IMR-90 (cell line): ENCODE measurements around the gene BHLHE23. TPM values are rescaled to one million over a fixed set of nuclear protein-coding genes. Genes with fewer than 3 reads are reported as not detected.

Experiments used
- ATAC-seq: fragments of 200-7000 bp; cut with Tn5 transposase; 2 replicates; pipeline ENCODE4 v1.9.1; 2020; ENCODE audit warnings: low read depth, mild to moderate bottlenecking, moderate library complexity
- BruUV-seq: library from RNA; stranded (reverse); fragments of 400-500 nt; replicated peaks from 2 replicates; lab custom pipeline; 2021; lab: Mats Ljungman, UMichigan
- CTCF ChIA-PET: fragments of 300-600 bp; formaldehyde crosslinking; extraction: SDS; loops from one replicate; lab custom pipeline; 2021; ENCODE audit warnings: antibody characterized with exemption; lab: Yijun Ruan, JAX
- POLR2A ChIA-PET: fragments of 300-600 bp; sonication (Branson Sonifier 250); formaldehyde crosslinking; loops from one replicate; lab custom pipeline; 2022; ENCODE audit warnings: antibody characterized with exemption; ENCODE audit not compliant: unreplicated experiment; lab: Charles Lee
- DNase-seq: peaks from one replicate; pipeline ENCODE4 v3.0.0; 2013
- H2AFZ ChIP-seq: replicated peaks from 2 replicates; pipeline ENCODE3; 2013; ENCODE audit warnings: low read length, mild to moderate bottlenecking; ENCODE audit not compliant: poor library complexity
- H2AK5ac ChIP-seq: 2 replicates; pipeline ENCODE4 v1.6.1; 2013; ENCODE audit warnings: low read depth, low read length, inconsistent platforms
- H2AK9ac ChIP-seq: replicated peaks from 2 replicates; pipeline ENCODE3; 2013; ENCODE audit warnings: mild to moderate bottlenecking, low read depth, low read length, moderate library complexity; ENCODE audit not compliant: poor library complexity
- H2BK120ac ChIP-seq: 2 replicates; pipeline ENCODE4 v1.6.1; 2013; ENCODE audit warnings: low read depth, low read length, inconsistent platforms
- H2BK15ac ChIP-seq: 3 replicates; pipeline ENCODE4 v1.6.1; 2013; ENCODE audit warnings: low read depth, low read length, inconsistent platforms
- H2BK20ac ChIP-seq: 2 replicates; pipeline ENCODE4 v1.6.1; 2013; ENCODE audit warnings: low read depth, mild to moderate bottlenecking, inconsistent platforms, low read length, moderate library complexity
- H2BK5ac ChIP-seq: 2 replicates; pipeline ENCODE4 v1.6.1; 2013; ENCODE audit warnings: mild to moderate bottlenecking, low read depth, low read length, inconsistent platforms; ENCODE audit not compliant: poor library complexity, severe bottlenecking
- H3K14ac ChIP-seq: replicated peaks from 2 replicates; pipeline ENCODE4 v1.6.1; 2013; ENCODE audit warnings: low read depth, low read length, inconsistent platforms
- H3K18ac ChIP-seq: 2 replicates; pipeline ENCODE4 v1.6.1; 2013; ENCODE audit warnings: low read depth, low read length, control low read depth
- H3K23ac ChIP-seq: 2 replicates; pipeline ENCODE4 v1.6.1; 2013; ENCODE audit warnings: low read depth, low read length, inconsistent platforms
- H3K27ac ChIP-seq: 2 replicates; pipeline ENCODE4 v1.5.1; 2013; ENCODE audit warnings: mild to moderate bottlenecking, control low read depth, low read length; ENCODE audit not compliant: insufficient read depth
- H3K27me3 ChIP-seq: 2 replicates; pipeline ENCODE4 v1.6.1; 2013; ENCODE audit warnings: low read length; ENCODE audit not compliant: control insufficient read depth, insufficient read depth
- H3K36me3 ChIP-seq: 2 replicates; pipeline ENCODE4 v1.6.1; 2013; ENCODE audit warnings: low read length, mixed read lengths; ENCODE audit not compliant: control insufficient read depth, insufficient read depth
- H3K4ac ChIP-seq: 2 replicates; pipeline ENCODE4 v1.6.1; 2013; ENCODE audit warnings: low read depth, low read length, inconsistent platforms
- H3K4me1 ChIP-seq: 2 replicates; pipeline ENCODE4 v1.6.1; 2013; ENCODE audit warnings: low read length, mixed read lengths; ENCODE audit not compliant: control insufficient read depth, insufficient read depth
- H3K4me2 ChIP-seq: 2 replicates; pipeline ENCODE4 v1.6.1; 2013; ENCODE audit warnings: low read depth, mild to moderate bottlenecking, control low read depth, low read length, moderate library complexity
- H3K4me3 ChIP-seq: 2 replicates; pipeline ENCODE4 v1.5.1; 2013; ENCODE audit warnings: low read depth, mild to moderate bottlenecking, control low read depth, low read length, moderate library complexity; ENCODE audit not compliant: insufficient read depth
- H3K56ac ChIP-seq: 2 replicates; pipeline ENCODE4 v1.6.1; 2013; ENCODE audit warnings: low read length, inconsistent platforms; ENCODE audit not compliant: insufficient read depth; ENCODE audit errors: extremely low read depth
- H3K79me1 ChIP-seq, 2 experiments: 2 replicates each; pipeline ENCODE4 v1.6.1; 2013; ENCODE audit warnings: low read length in 2 of 2, inconsistent platforms in 1 of 2, low read depth in 1 of 2
- H3K9ac ChIP-seq: 2 replicates; pipeline ENCODE4 v1.6.1; 2013; ENCODE audit warnings: low read depth, low read length, control low read depth
- H3K9me1 ChIP-seq: 2 replicates; pipeline ENCODE4 v1.6.1; 2013; ENCODE audit warnings: low read length, inconsistent platforms; ENCODE audit not compliant: insufficient read depth
- H3K9me3 ChIP-seq: 2 replicates; pipeline ENCODE4 v1.6.1; 2013; ENCODE audit warnings: low read length; ENCODE audit not compliant: control insufficient read depth, insufficient read depth
- H4K20me1 ChIP-seq: 2 replicates; pipeline ENCODE4 v1.6.1; 2013; ENCODE audit warnings: low read length, inconsistent platforms; ENCODE audit not compliant: insufficient read depth
- H4K5ac ChIP-seq: 2 replicates; pipeline ENCODE4 v1.6.1; 2013; ENCODE audit warnings: mild to moderate bottlenecking, low read depth, low read length, control low read depth
- H4K8ac ChIP-seq, 2 experiments: 2 replicates each; pipeline ENCODE4 v1.6.1; 2013; ENCODE audit warnings: low read depth in 2 of 2, low read length in 2 of 2, control low read depth in 1 of 2, inconsistent platforms in 1 of 2
- H4K91ac ChIP-seq: 2 replicates; pipeline ENCODE4 v1.6.1; 2013; ENCODE audit warnings: low read depth, low read length, inconsistent platforms; ENCODE audit not compliant: insufficient read depth
- BHLHE40 ChIP-seq: fragments of 150-350 bp; IDR thresholded peaks from 2 replicates; pipeline ENCODE4 v1.6.1; 2016; ENCODE audit warnings: mild to moderate bottlenecking, low read depth, low read length
- CEBPB ChIP-seq: IDR thresholded peaks from 2 replicates; pipeline ENCODE4 v1.6.1; 2012; ENCODE audit warnings: low read depth, low read length, improper control_type of control experiment
- CHD1 ChIP-seq: IDR thresholded peaks from 2 replicates; pipeline ENCODE4 v1.6.1; 2012; ENCODE audit warnings: low read depth, low read length, improper control_type of control experiment
- CTCF ChIP-seq: conservative IDR thresholded peaks from 2 replicates; pipeline ENCODE4 v1.5.1; 2012; ENCODE audit warnings: mild to moderate bottlenecking, low read depth, low read length, improper control_type of control experiment
- FOS ChIP-seq: fragments of 150-350 bp; IDR thresholded peaks from 2 replicates; pipeline ENCODE4 v1.6.1; 2016; ENCODE audit warnings: low read depth, low read length
- MAFK ChIP-seq: IDR thresholded peaks from 2 replicates; pipeline ENCODE4 v1.6.1; 2012; ENCODE audit warnings: low read depth, low read length, improper control_type of control experiment
- MAZ ChIP-seq: IDR thresholded peaks from 2 replicates; pipeline ENCODE4 v1.6.1; 2012; ENCODE audit warnings: low read depth, mild to moderate bottlenecking, low read length, improper control_type of control experiment, moderate library complexity, borderline replicate concordance
- MXI1 ChIP-seq: IDR thresholded peaks from 2 replicates; pipeline ENCODE4 v1.6.1; 2012; ENCODE audit warnings: low read depth, mild to moderate bottlenecking, low read length, moderate library complexity, borderline replicate concordance
- NFE2L2 ChIP-seq: fragments of 150-350 bp; IDR thresholded peaks from 2 replicates; pipeline ENCODE4 v1.6.1; 2016; ENCODE audit warnings: low read depth, mild to moderate bottlenecking, low read length
- POLR2A ChIP-seq: IDR thresholded peaks from 2 replicates; pipeline ENCODE4 v1.6.1; 2012; ENCODE audit warnings: mild to moderate bottlenecking, low read depth, low read length
- RAD21 ChIP-seq: IDR thresholded peaks from 2 replicates; pipeline ENCODE4 v1.6.1; 2012; ENCODE audit warnings: low read length, improper control_type of control experiment
- RCOR1 ChIP-seq: IDR thresholded peaks from 2 replicates; pipeline ENCODE4 v1.6.1; 2012; ENCODE audit warnings: mild to moderate bottlenecking, low read length, improper control_type of control experiment; ENCODE audit not compliant: insufficient replicate concordance
- RFX5 ChIP-seq: IDR thresholded peaks from 2 replicates; pipeline ENCODE4 v1.8.0; 2012; ENCODE audit warnings: low read depth, mild to moderate bottlenecking, low read length, moderate library complexity
- SMC3 ChIP-seq: fragments of 150-350 bp; IDR thresholded peaks from 2 replicates; pipeline ENCODE4 v1.6.1; 2016; ENCODE audit warnings: low read depth, mild to moderate bottlenecking, antibody characterized with exemption, low read length, moderate library complexity
- USF2 ChIP-seq: fragments of 150-350 bp; IDR thresholded peaks from 2 replicates; pipeline ENCODE4 v1.6.1; 2017; ENCODE audit warnings: mild to moderate bottlenecking, antibody characterized with exemption, low read length, low read depth
- WGBS, 2 experiments: methylation state at CpG; one replicate each; pipeline versions ENCODE4 v1.1.5 to v1.1.7; 2013; ENCODE audit warnings: missing lambda C conversion rate in 2 of 2; ENCODE audit not compliant: insufficient read length in 1 of 2; ENCODE audit errors: extremely low coverage in 2 of 2; 5-methylcytosine and 5-hydroxymethylcytosine counted together
- dilution Hi-C: fragments of 300-500 bp; cut with HindIII; formaldehyde crosslinking; loops from one replicate; pipeline ENCODE4 v1.14.3; 2018; ENCODE audit warnings: low sequenced_read_pairs; ENCODE audit not compliant: unreplicated experiment
- in situ Hi-C: fragments of 300-500 bp; cut with MboI; formaldehyde crosslinking; loops from 3 replicates; pipeline ENCODE4 v1.14.3; 2019; ENCODE audit warnings: low sequenced_read_pairs, inconsistent platforms, mixed read lengths
- intact Hi-C: fragments of 100-400 bp; cut with micrococcal nuclease; formaldehyde crosslinking; loops from 2 replicates; pipeline ENCODE4 v1.10.0; 2022
- polyA plus RNA-seq, 3 experiments: library from polyadenylated mRNA; depleted of rRNA; stranded (reverse); fragments of >200 nt; gene quantifications; 2 replicates each; pipeline ENCODE4 v1.2.3, GENCODE V29; 2012; ENCODE audit warnings: low replicate concordance in 1 of 3
- total RNA-seq: library from RNA; depleted of rRNA; stranded (reverse); fragments of >200 nt; gene quantifications from 2 replicates; pipeline ENCODE4 v1.2.3, GENCODE V29; 2012

The BHLHE23 gene
- total and polyA plus RNA-seq, 2 of the 4 experiments (the other 2 are of a cell fraction): not detected

- Histone ChIP-seq H3K27ac (no peak overlapping the region), H3K9me3 (no peaks in the 10 kb centered on the region), H3K14ac (no peak overlapping the region), H4K5ac (no peak overlapping the region), H3K9ac (no peak overlapping the region), H2BK120ac (no peak overlapping the region), H3K23ac (no peak overlapping the region), H2BK5ac (no peak overlapping the region), H4K20me1 (no peaks in the 10 kb centered on the region), H3K79me1 (no peaks in the 10 kb centered on the region), H2BK20ac (no peak overlapping the region), H4K8ac (no peak overlapping the region), H2AK5ac (no peak overlapping the region), H3K4me1 (no peaks in the 10 kb centered on the region), H3K18ac (no peak overlapping the region), H3K9me1 (no peaks in the 10 kb centered on the region), H2AK9ac (no peak overlapping the region), H2BK15ac (no peak overlapping the region), H2AFZ (no peak overlapping the region), H3K56ac (no peak overlapping the region), H3K4me3 (no peak overlapping the region), H3K36me3 (no peaks in the 10 kb centered on the region), H3K4ac (no peak overlapping the region), H3K4me2 (no peak overlapping the region), H4K91ac (no peak overlapping the region), H3K27me3 (peaks cover 70% of the 10 kb centered on the region)
- DNase-seq (no peak), ATAC-seq (no peak)
- ChIA-PET POLR2A (no interaction called here), CTCF (no interaction called here)
- BruUV-seq: no TSS peak
- TF ChIP-seq RFX5 (no peak), MAZ (no peak), MXI1 (no peak), MAFK (no peak), CTCF (no peak), NFE2L2 (no peak), RCOR1 (no peak), SMC3 (no peak), CEBPB (no peak), POLR2A (no peak), FOS (no peak), USF2 (no peak), BHLHE40 (no peak), RAD21 (no peak), CHD1 (no peak)
- in situ Hi-C loops: no loop called here
- intact Hi-C loops: no loop called here
- 0% methylated on average over 1 of the region's 21 CpGs; no CpG with 5 or more reads in 1 of the 2 experiments for WGBS, 2 experiments
- dilution Hi-C loops: no loop called here
Observed at GRCh38 chr20:62982124-62983075, 24.4 kb downstream of the BHLHE23 start.
